Stomach (tissue), 9 donors: ENCODE results near the gene VMO1. TPM values are rescaled to one million over a fixed set of nuclear protein-coding genes. Genes with fewer than 3 reads are reported as not detected.
A peak's percentile ranks its signal among the peaks of the same experiment; 100 is the strongest.

ENCODE experiments used
- DNase-seq, 2 donors: peaks; one replicate each; pipeline versions ENCODE4 v3.0.0 to v3.0.0-alpha.2; 2013 to 2019
- H3K27ac ChIP-seq, 5 donors: fragments of 200-600 bp in 4 of 5; sonication (generic) in 4 of 5; one replicate each; pipeline ENCODE4 v1.5.1; 2013 to 2019; ENCODE audit warnings: mild to moderate bottlenecking in 1 of 5, moderate library complexity in 1 of 5
- H3K27me3 ChIP-seq, 3 donors: fragments of 200-600 bp; sonication (generic); one replicate each; pipeline ENCODE4 v1.5.1; 2017 to 2019; ENCODE audit warnings: mixed run types in 1 of 3
- H3K36me3 ChIP-seq, 4 donors: fragments of 200-600 bp; sonication (generic); 1 replicate in 3 of 4; 2 replicates in 1 of 4; pipeline ENCODE4 v1.5.1; 2016 to 2019
- H3K4me1 ChIP-seq, 4 donors: fragments of 200-600 bp; sonication (generic); one replicate each; pipeline ENCODE4 v1.5.1; 2016 to 2019
- H3K4me3 ChIP-seq, 4 donors: fragments of 200-600 bp; sonication (generic) in 3 of 4; one replicate each; pipeline ENCODE4 v1.5.1; 2016 to 2019; ENCODE audit warnings: mild to moderate bottlenecking in 1 of 4
- H3K9me3 ChIP-seq, 4 donors: fragments of 200-600 bp; sonication (generic); one replicate each; pipeline ENCODE4 v1.5.1; 2016 to 2019
- EP300 ChIP-seq: sonication (generic); formaldehyde crosslinking; IDR thresholded peaks from one replicate; pipeline ENCODE4 v1.6.1; 2017; ENCODE audit warnings: antibody characterized with exemption
- POLR2A ChIP-seq, 4 donors: fragments of 450-650 bp; IDR thresholded peaks; one replicate each; pipeline ENCODE4 v1.6.1; 2016; ENCODE audit warnings: antibody characterized with exemption in 4 of 4, control low read depth in 2 of 4, mild to moderate bottlenecking in 1 of 4, moderate library complexity in 1 of 4
- POLR2AphosphoS5 ChIP-seq, 3 donors: sonication (generic); formaldehyde crosslinking; IDR thresholded peaks; one replicate each; pipeline ENCODE4 v1.6.1; 2016; ENCODE audit warnings: antibody characterized with exemption in 3 of 3
- WGBS, 5 donors: extraction: QIAGEN DNeasy Blood & Tissue Kit in 3 of 5; methylation state at CpG; one replicate each; pipeline versions ENCODE4 v1.1.5 to v1.1.7; 2013 to 2018; 5-methylcytosine and 5-hydroxymethylcytosine counted together
- intact Hi-C: fragments of 100-400 bp; cut with DNase I; formaldehyde crosslinking; loops from one replicate; pipeline ENCODE4 v1.15.1; 2023; ENCODE audit warnings: low total_unique reads
- polyA plus RNA-seq, 3 donors: library from polyadenylated mRNA; stranded (reverse); fragments of 200-250 nt; gene quantifications; one replicate each; pipeline ENCODE4 v1.2.3, GENCODE V29; 2013
- total RNA-seq, 5 donors: library from RNA; depleted of rRNA; stranded (reverse); fragments of >200 nt; gene quantifications; one replicate each; pipeline versions ENCODE4 v1.1.0 to v1.2.3, GENCODE V29; 2014 to 2016
- TF ChIP-seq, protein P1 (sequence below), 7 experiments: fragments of 450-650 bp in 4 of 7; fragments of 200-600 bp in 3 of 7; sonication (generic) in 3 of 7; IDR thresholded peaks; one replicate each; pipeline ENCODE4 v1.5.1; 2016 to 2019; ENCODE audit warnings: antibody characterized with exemption in 7 of 7, control low read depth in 2 of 7, mild to moderate bottlenecking in 1 of 7
- donor health status: healthy with polysubstance abuse.
- donor health status: Bipolar disorder and iron deficiency.
- donor health status: healthy.

The VMO1 gene
- total and polyA plus RNA-seq, 8 donors: 1.4 to 3.0 (median 2.3) TPM; not detected in 3

DNA sequence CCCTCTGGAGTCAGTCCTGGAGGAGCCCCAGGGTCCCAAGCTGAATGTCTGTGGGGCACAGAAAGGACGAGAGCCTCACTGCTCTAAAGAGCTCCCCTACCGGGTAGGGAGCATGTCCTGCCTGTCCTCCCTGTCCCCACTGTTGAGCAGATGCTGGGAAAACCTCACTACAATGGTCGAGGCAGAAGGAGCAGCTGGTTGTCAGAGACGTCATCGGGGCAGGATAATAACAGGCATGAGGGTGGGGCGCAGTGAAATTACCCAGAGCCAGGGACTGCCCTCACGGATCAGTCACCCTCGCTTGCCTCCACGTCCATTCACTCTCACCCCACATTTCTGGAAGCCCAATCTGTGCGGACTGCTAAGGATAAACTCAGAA is 13.9 kb downstream of the VMO1 start:
- peak in 1 of 2 donors; percentile 40 for DNase-seq
- TF ChIP-seq POLR2AphosphoS5 (IDR thresholded peaks at IDR 0.05) (no peak), EP300 (no peak), POLR2A (IDR thresholded peaks at IDR 0.05) (no peak)
- TF ChIP-seq, protein P1, sequence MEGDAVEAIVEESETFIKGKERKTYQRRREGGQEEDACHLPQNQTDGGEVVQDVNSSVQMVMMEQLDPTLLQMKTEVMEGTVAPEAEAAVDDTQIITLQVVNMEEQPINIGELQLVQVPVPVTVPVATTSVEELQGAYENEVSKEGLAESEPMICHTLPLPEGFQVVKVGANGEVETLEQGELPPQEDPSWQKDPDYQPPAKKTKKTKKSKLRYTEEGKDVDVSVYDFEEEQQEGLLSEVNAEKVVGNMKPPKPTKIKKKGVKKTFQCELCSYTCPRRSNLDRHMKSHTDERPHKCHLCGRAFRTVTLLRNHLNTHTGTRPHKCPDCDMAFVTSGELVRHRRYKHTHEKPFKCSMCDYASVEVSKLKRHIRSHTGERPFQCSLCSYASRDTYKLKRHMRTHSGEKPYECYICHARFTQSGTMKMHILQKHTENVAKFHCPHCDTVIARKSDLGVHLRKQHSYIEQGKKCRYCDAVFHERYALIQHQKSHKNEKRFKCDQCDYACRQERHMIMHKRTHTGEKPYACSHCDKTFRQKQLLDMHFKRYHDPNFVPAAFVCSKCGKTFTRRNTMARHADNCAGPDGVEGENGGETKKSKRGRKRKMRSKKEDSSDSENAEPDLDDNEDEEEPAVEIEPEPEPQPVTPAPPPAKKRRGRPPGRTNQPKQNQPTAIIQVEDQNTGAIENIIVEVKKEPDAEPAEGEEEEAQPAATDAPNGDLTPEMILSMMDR (IDR thresholded peaks at IDR 0.05): no peak
- H3K4me3 ChIP-seq: no peak overlapping the region
- H3K27me3 ChIP-seq: peaks cover 0 to 32% (median 0%) of the 10 kb centered on the region in 3 donors
- peaks cover 0 to 18% (median 11%) of the 10 kb centered on the region in 4 donors for H3K4me1 ChIP-seq
- no peaks in the 10 kb centered on the region for H3K9me3 ChIP-seq
- intact Hi-C loops: no loop called here
- 51 to 70% (median 54%) methylated on average over 10 of the region's 10 CpGs for WGBS, 5 donors
- H3K36me3 ChIP-seq: no peaks in the 10 kb centered on the region
- peak overlapping the region; percentile 59 to 72 (median 63) for H3K27ac ChIP-seq

DNA sequence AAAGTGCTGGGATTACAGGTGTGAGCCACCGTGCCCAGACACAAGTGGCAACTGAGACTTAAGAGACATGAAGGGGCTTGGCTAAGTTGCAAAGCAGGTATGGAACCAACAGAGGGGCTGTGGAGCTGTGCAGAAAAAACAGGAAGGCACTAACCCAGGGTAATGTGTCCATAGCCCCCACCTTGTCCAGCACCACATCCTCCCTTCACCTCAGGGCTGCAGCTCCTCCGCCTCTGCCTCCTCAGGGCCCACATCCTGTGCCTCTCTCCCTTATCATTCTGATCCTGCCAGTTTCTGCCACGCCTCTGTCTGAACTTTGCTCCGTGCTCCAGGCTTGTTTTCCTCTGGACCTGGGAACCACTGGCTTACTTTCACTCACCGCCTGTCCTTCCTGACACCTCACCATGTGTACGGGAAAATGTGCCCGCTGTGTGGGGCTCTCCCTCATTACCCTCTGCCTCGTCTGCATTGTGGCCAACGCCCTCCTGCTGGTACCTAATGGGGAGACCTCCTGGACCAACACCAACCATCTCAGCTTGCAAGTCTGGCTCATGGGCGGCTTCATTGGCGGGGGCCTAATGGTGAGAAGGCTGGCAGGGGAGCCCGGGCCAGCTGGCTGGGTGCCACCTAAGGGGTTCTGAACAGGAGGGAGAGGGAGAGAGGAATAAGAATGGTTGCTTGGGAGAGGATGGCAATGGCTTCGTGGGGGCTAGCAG is 14.5 kb downstream of the VMO1 start, which contains the start of gene TM4SF5:
Gene TM4SF5, plus strand, starts transcription at position 368 of the 716 bp plus-strand sequence. Its CDS starts 37 bp downstream, at position 405.
- intact Hi-C loops: no loop called here
- 25 to 45% (median 34%) methylated on average over 12 to 13 of the region's 13 CpGs for WGBS, 5 donors
- no peaks in the 10 kb centered on the region for H3K9me3 ChIP-seq
- peak; percentile 76 to 86 for DNase-seq
- peaks cover 0 to 18% (median 11%) of the 10 kb centered on the region in 4 donors for H3K4me1 ChIP-seq
- no peaks in the 10 kb centered on the region for H3K36me3 ChIP-seq
- H3K27ac ChIP-seq: peak within 1 kb of the TSS; percentile 59 to 72 (median 63)
- peaks cover 0 to 32% (median 0%) of the 10 kb centered on the region in 3 donors for H3K27me3 ChIP-seq
- TF ChIP-seq, protein P1 (IDR thresholded peaks at IDR 0.05): no peak
- peak in 2 of 3 donors; percentile 22 to 59 for TF ChIP-seq POLR2AphosphoS5 (IDR thresholded peaks at IDR 0.05)
- no peak within 1 kb of the TSS for H3K4me3 ChIP-seq

DNA sequence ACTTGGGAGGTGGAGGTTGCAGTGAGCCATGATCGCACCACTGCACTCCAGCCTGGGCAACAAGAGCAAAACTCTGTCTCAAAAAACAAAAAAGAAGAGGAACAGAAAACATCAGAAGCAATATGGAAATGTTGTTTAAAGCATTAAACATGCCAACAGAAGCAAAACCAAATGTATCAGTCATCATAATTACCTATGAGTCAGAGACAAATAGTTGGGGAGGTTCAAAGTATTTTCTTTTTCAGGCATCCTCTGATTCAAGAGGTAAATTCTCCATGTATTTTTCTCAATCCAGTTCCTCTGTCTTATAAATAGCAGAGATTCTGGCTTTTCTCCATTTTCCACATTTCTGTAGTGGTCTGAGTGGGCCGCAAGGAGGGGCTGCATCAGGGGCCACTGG is 16.5 kb downstream of the VMO1 start:
- no peak for DNase-seq
- no peak overlapping the region for H3K4me3 ChIP-seq
- intact Hi-C loops: no loop called here
- TF ChIP-seq POLR2AphosphoS5 (IDR thresholded peaks at IDR 0.05) (no peak), EP300 (no peak), POLR2A (IDR thresholded peaks at IDR 0.05) (no peak)
- TF ChIP-seq, protein P1 (IDR thresholded peaks at IDR 0.05): no peak
- no peaks in the 10 kb centered on the region for H3K36me3 ChIP-seq
- no peaks in the 10 kb centered on the region for H3K9me3 ChIP-seq
- H3K27ac ChIP-seq: no peak overlapping the region
- H3K27me3 ChIP-seq: peaks cover 0 to 26% (median 0%) of the 10 kb centered on the region in 3 donors
- H3K4me1 ChIP-seq: peaks cover 0 to 18% (median 11%) of the 10 kb centered on the region in 4 donors
- 88 to 100% (median 97%) methylated on average over 2 of the region's 2 CpGs for WGBS, 5 donors

DNA sequence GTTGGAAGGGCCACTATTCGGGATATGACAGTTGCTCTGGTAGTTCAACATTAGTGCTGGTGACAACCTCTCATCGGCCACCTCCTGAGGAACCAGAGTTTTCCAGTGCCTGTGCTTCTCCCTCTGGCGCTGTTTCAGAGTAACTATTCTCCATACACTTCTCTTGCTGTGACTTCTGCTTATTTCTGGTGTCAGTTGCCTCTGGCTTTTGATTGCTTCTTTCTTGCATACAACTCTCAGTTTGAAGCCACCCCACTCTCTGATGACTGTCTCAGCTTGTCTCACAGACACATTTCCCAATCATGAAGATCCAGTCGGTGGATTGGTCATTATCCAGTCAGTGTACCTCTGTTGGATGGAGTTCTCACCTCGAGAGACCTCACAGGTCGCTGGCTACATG is 17.9 kb downstream of the VMO1 start:
- Histone ChIP-seq H3K4me1 (peaks cover 0 to 18% (median 11%) of the 10 kb centered on the region in 4 donors), H3K4me3 (no peak overlapping the region), H3K36me3 (no peaks in the 10 kb centered on the region), H3K9me3 (no peaks in the 10 kb centered on the region), H3K27me3 (peaks cover 0 to 18% (median 0%) of the 10 kb centered on the region in 3 donors), H3K27ac (no peak overlapping the region)
- intact Hi-C loops: no loop called here
- 78 to 87% (median 83%) methylated on average over 6 of the region's 6 CpGs for WGBS, 5 donors
- DNase-seq: no peak
- TF ChIP-seq EP300 (no peak), POLR2AphosphoS5 (IDR thresholded peaks at IDR 0.05) (no peak)
- TF ChIP-seq, protein P1 (IDR thresholded peaks at IDR 0.05): no peak
